ENCODE data around the gene IFITM5.
"Not testable (repeated sequence)": the region's sequence is repeated elsewhere in the genome, so short reads cannot be mapped to it uniquely, and the experiment has no call there.

- TF ChIP-seq CTCF (IDR thresholded peaks at IDR 0.05; ENCODE audit: poor library complexity); EZH2phosphoT487 (IDR thresholded peaks at IDR 0.05; ENCODE audit: low read depth, severe bottlenecking, unreplicated experiment); EZH2 (IDR thresholded peaks at IDR 0.05; ENCODE audit: borderline replicate concordance): not testable (repeated sequence)
These were observed 19.2 kb upstream of the IFITM5 start for GRCh38 chr11:318405-319120.
